CD14-positive monocyte (primary cell): ENCODE results near the gene GALNT15. TPM values are rescaled to one million over a fixed set of nuclear protein-coding genes. Genes with fewer than 3 reads are reported as not detected.

Source experiments
- DNase-seq, 3 donors: peaks; one replicate each; pipeline ENCODE4 v3.0.0-alpha.2; 2011 to 2022
- H2AFZ ChIP-seq: 2 replicates; pipeline ENCODE4 v1.6.0; 2012; ENCODE audit warnings: mild to moderate bottlenecking, low read depth, low read length, inconsistent platforms; ENCODE audit not compliant: insufficient read depth, poor library complexity, severe bottlenecking
- H3K27ac ChIP-seq, 2 donors: 1 replicate in 1 of 2; 2 replicates in 1 of 2; pipeline ENCODE4 v1.5.1; 2012 to 2013; ENCODE audit warnings: low read length in 2 of 2, control low read depth in 1 of 2, inconsistent platforms in 1 of 2, low read depth in 1 of 2, mild to moderate bottlenecking in 1 of 2
- H3K27me3 ChIP-seq, 2 donors: one replicate each; pipeline versions ENCODE4 v1.6.0 to v1.6.1; 2011 to 2013; ENCODE audit warnings: low read length in 2 of 2; ENCODE audit not compliant: control insufficient read depth in 2 of 2, insufficient read depth in 2 of 2
- H3K36me3 ChIP-seq, 2 donors: replicated peaks in 1 of 2; 1 replicate in 1 of 2; 2 replicates in 1 of 2; pipeline versions ENCODE4 v1.5.1 to v1.6.1; 2012 to 2013; ENCODE audit warnings: low read length in 2 of 2, control low read depth in 1 of 2, inconsistent platforms in 1 of 2, mild to moderate bottlenecking in 1 of 2; ENCODE audit not compliant: insufficient read depth in 2 of 2, control insufficient read depth in 1 of 2
- H3K4me1 ChIP-seq, 2 donors: 1 replicate in 1 of 2; 2 replicates in 1 of 2; pipeline versions ENCODE4 v1.5.1 to v1.6.1; 2012 to 2013; ENCODE audit warnings: low read length in 2 of 2, control low read depth in 1 of 2, inconsistent platforms in 1 of 2, mild to moderate bottlenecking in 1 of 2, moderate library complexity in 1 of 2; ENCODE audit not compliant: insufficient read depth in 2 of 2, control insufficient read depth in 1 of 2
- H3K4me2 ChIP-seq: replicated peaks from 2 replicates; pipeline ENCODE3; 2012; ENCODE audit warnings: low read length, moderate library complexity, mild to moderate bottlenecking; ENCODE audit not compliant: poor library complexity, severe bottlenecking; ENCODE audit errors: extremely low read depth
- H3K4me3 ChIP-seq, 3 experiments: fragments of 200-600 bp in 1 of 3; sonication (generic) in 1 of 3; replicated peaks in 1 of 3; 1 replicate in 2 of 3; 2 replicates in 1 of 3; pipeline ENCODE4 v1.5.1; 2011 to 2013; ENCODE audit warnings: low read length in 3 of 3, mild to moderate bottlenecking in 3 of 3, control low read depth in 2 of 3, low read depth in 2 of 3, inconsistent platforms in 1 of 3, moderate library complexity in 1 of 3
- H3K79me2 ChIP-seq: 2 replicates; pipeline ENCODE4 v1.6.0; 2012; ENCODE audit warnings: mild to moderate bottlenecking, control low read depth, inconsistent platforms, low read length, moderate library complexity; ENCODE audit not compliant: insufficient read depth
- H3K9ac ChIP-seq: 2 replicates; pipeline ENCODE4 v1.6.0; 2017; ENCODE audit warnings: low read length, mild to moderate bottlenecking; ENCODE audit not compliant: insufficient read depth, poor library complexity, severe bottlenecking
- H3K9me3 ChIP-seq, 2 donors: replicated peaks in 1 of 2; 1 replicate in 1 of 2; 2 replicates in 1 of 2; pipeline versions ENCODE4 v1.5.1 to v1.6.1; 2012 to 2013; ENCODE audit warnings: low read length in 2 of 2, control low read depth in 1 of 2; ENCODE audit not compliant: control insufficient read depth in 1 of 2, insufficient read depth in 1 of 2
- H4K20me1 ChIP-seq: 2 replicates; pipeline ENCODE4 v1.6.0; 2012; ENCODE audit warnings: mild to moderate bottlenecking, low read length, control low read depth, moderate library complexity; ENCODE audit not compliant: insufficient read depth
- H3K27ac Mint-ChIP-seq, 7 donors: one replicate each; pipeline ENCODE4 v1.8.0; 2020; ENCODE audit warnings: mild to moderate bottlenecking in 7 of 7, mixed read lengths in 7 of 7, moderate library complexity in 6 of 7, inconsistent platforms in 2 of 7
- H3K27me3 Mint-ChIP-seq, 3 donors: one replicate each; pipeline ENCODE4 v1.8.0; 2021 to 2022; ENCODE audit warnings: low read depth in 3 of 3, mild to moderate bottlenecking in 3 of 3, mixed read lengths in 3 of 3, moderate library complexity in 3 of 3, inconsistent platforms in 1 of 3
- H3K36me3 Mint-ChIP-seq, 2 donors: one replicate each; pipeline ENCODE4 v1.8.0; 2020; ENCODE audit warnings: mixed read lengths in 2 of 2, inconsistent platforms in 1 of 2, mild to moderate bottlenecking in 1 of 2
- H3K4me1 Mint-ChIP-seq: one replicate; pipeline ENCODE4 v1.8.0; 2020; ENCODE audit warnings: mild to moderate bottlenecking, mixed read lengths
- H3K4me3 Mint-ChIP-seq, 2 donors: one replicate each; pipeline ENCODE4 v1.8.0; 2020; ENCODE audit warnings: mild to moderate bottlenecking in 2 of 2, mixed read lengths in 2 of 2, moderate library complexity in 1 of 2
- H3K9me3 Mint-ChIP-seq, 7 donors: one replicate each; pipeline ENCODE4 v1.8.0; 2020 to 2022; ENCODE audit warnings: mixed read lengths in 7 of 7, mild to moderate bottlenecking in 6 of 7, moderate library complexity in 6 of 7, inconsistent platforms in 2 of 7
- WGBS: methylation state at CpG from one replicate; pipeline ENCODE4 v1.1.5; 2013; ENCODE audit warnings: missing lambda C conversion rate; ENCODE audit not compliant: insufficient coverage; 5-methylcytosine and 5-hydroxymethylcytosine counted together
- intact Hi-C, 2 donors: fragments of 100-400 bp; cut with micrococcal nuclease; formaldehyde crosslinking; loops; one replicate each; pipeline versions ENCODE4 v1.15.0 to v1.15.1; 2023
- polyA plus RNA-seq, 3 donors: library from polyadenylated mRNA; depleted of rRNA in 1 of 3; unstranded in 2 of 3; stranded (reverse) in 1 of 3; fragments of 300-500 nt in 2 of 3; fragments of >200 nt in 1 of 3; fragmentation: Illumina TruSeq in 2 of 3; gene quantifications; 1 replicate in 2 of 3; 2 replicates in 1 of 3; pipeline ENCODE4 v1.2.3, GENCODE V29; 2012 to 2021
- TF ChIP-seq, protein P1 (sequence below): fragments of 200-600 bp; IDR thresholded peaks from one replicate; pipeline ENCODE4 v1.8.0; 2022; ENCODE audit warnings: antibody characterized with exemption, mild to moderate bottlenecking

Gene GALNT15
- polyA plus RNA-seq, 3 donors: not detected

DNA sequence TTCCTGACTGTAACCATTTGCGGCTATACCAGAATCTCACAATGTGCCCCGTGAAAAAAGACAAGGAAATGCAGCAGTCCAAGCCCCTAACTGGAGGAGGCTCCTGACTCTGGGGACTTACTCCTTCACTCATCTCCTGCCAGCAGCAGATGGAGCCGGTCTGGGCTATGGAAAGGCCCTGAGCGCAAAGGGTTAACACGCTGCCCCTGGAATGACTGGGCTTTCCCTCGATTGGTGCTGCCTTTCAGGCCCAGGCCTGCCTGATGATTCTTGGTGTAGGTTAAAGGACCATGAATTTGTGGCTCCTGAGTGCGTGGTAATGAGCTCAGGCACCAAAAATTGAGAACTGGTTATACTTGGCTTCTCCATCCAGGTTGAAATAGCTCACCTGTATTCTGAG lies 42.3 kb upstream of the GALNT15 start:
- intact Hi-C loops: no loop called here
- peaks cover 0 to 3% (median 2%) of the 10 kb centered on the region in 7 donors for H3K9me3 Mint-ChIP-seq
- H3K27ac Mint-ChIP-seq: no peak overlapping the region
- no peaks in the 10 kb centered on the region for H3K4me1 Mint-ChIP-seq
- 92% methylated on average over 7 of the region's 7 CpGs for WGBS
- no peaks in the 10 kb centered on the region for H3K36me3 Mint-ChIP-seq
- no peak overlapping the region for H3K27ac ChIP-seq
- no peaks in the 10 kb centered on the region for H3K27me3 ChIP-seq
- H4K20me1 ChIP-seq: no peaks in the 10 kb centered on the region
- no peak overlapping the region for H3K4me2 ChIP-seq
- H3K9ac ChIP-seq: no peak overlapping the region
- H3K4me3 ChIP-seq: no peak overlapping the region
- H3K79me2 ChIP-seq: no peaks in the 10 kb centered on the region
- no peak overlapping the region for H3K4me3 Mint-ChIP-seq
- no peak overlapping the region for H2AFZ ChIP-seq
- no peaks in the 10 kb centered on the region for H3K36me3 ChIP-seq
- H3K9me3 ChIP-seq: no peaks in the 10 kb centered on the region
- peaks cover 0 to 1% (median under 1%) of the 10 kb centered on the region in 3 donors for H3K27me3 Mint-ChIP-seq
- H3K4me1 ChIP-seq: no peaks in the 10 kb centered on the region
- TF ChIP-seq, protein P1, sequence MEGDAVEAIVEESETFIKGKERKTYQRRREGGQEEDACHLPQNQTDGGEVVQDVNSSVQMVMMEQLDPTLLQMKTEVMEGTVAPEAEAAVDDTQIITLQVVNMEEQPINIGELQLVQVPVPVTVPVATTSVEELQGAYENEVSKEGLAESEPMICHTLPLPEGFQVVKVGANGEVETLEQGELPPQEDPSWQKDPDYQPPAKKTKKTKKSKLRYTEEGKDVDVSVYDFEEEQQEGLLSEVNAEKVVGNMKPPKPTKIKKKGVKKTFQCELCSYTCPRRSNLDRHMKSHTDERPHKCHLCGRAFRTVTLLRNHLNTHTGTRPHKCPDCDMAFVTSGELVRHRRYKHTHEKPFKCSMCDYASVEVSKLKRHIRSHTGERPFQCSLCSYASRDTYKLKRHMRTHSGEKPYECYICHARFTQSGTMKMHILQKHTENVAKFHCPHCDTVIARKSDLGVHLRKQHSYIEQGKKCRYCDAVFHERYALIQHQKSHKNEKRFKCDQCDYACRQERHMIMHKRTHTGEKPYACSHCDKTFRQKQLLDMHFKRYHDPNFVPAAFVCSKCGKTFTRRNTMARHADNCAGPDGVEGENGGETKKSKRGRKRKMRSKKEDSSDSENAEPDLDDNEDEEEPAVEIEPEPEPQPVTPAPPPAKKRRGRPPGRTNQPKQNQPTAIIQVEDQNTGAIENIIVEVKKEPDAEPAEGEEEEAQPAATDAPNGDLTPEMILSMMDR: no peak
- DNase-seq: no peak

GRCh38 chr3:16132928-16133327 lies 41.6 kb upstream of the GALNT15 start:
- intact Hi-C loops: no loop called here
- H3K36me3 Mint-ChIP-seq: no peaks in the 10 kb centered on the region
- Histone ChIP-seq H3K9ac (no peak overlapping the region), H2AFZ (no peak overlapping the region), H3K79me2 (no peaks in the 10 kb centered on the region), H3K4me2 (no peak overlapping the region), H3K27me3 (no peaks in the 10 kb centered on the region), H4K20me1 (no peaks in the 10 kb centered on the region), H3K27ac (no peak overlapping the region), H3K4me1 (no peaks in the 10 kb centered on the region), H3K9me3 (peaks cover 0 to 6% of the 10 kb centered on the region in 2 donors), H3K36me3 (no peaks in the 10 kb centered on the region), H3K4me3 (no peak overlapping the region)
- no peak for DNase-seq
- H3K4me1 Mint-ChIP-seq: no peaks in the 10 kb centered on the region
- peaks cover 0 to 2% (median 1%) of the 10 kb centered on the region in 3 donors for H3K27me3 Mint-ChIP-seq
- peaks cover 0 to 9% (median 7%) of the 10 kb centered on the region in 7 donors for H3K9me3 Mint-ChIP-seq
- H3K27ac Mint-ChIP-seq: no peak overlapping the region
- TF ChIP-seq, protein P1: no peak
- no peak overlapping the region for H3K4me3 Mint-ChIP-seq
- WGBS: 100% methylated on average over 1 of the region's 3 CpGs
